H9 (cell line): Measurements from ENCODE around the gene FPGS. TPM values are rescaled to one million over a fixed set of nuclear protein-coding genes. Genes with fewer than 3 reads are reported as not detected.

Experiments used
- DNase-seq: peaks from one replicate; pipeline ENCODE4 v3.0.0-alpha.2; 2017
- H2AFZ ChIP-seq: one replicate; pipeline ENCODE4 v1.6.1; 2013; ENCODE audit warnings: mild to moderate bottlenecking, low read length, control low read depth, moderate library complexity
- H2AK5ac ChIP-seq: 2 replicates; pipeline ENCODE4 v1.6.1; 2013; ENCODE audit warnings: low read length, control low read depth, mixed read lengths; ENCODE audit not compliant: insufficient read length
- H2BK120ac ChIP-seq: one replicate; pipeline ENCODE4 v1.6.1; 2013; ENCODE audit warnings: low read depth, mild to moderate bottlenecking, low read length, control low read depth, inconsistent platforms; ENCODE audit not compliant: poor library complexity, severe bottlenecking
- H2BK12ac ChIP-seq: 2 replicates; pipeline ENCODE4 v1.6.1; 2013; ENCODE audit warnings: low read length, control low read depth, mixed read lengths, low read depth; ENCODE audit not compliant: insufficient read length
- H2BK15ac ChIP-seq: 2 replicates; pipeline ENCODE4 v1.6.1; 2013; ENCODE audit warnings: low read depth, low read length, control low read depth
- H2BK20ac ChIP-seq: one replicate; pipeline ENCODE4 v1.6.1; 2013; ENCODE audit warnings: low read depth, mild to moderate bottlenecking, low read length, control low read depth, inconsistent platforms; ENCODE audit not compliant: poor library complexity, severe bottlenecking
- H2BK5ac ChIP-seq: 2 replicates; pipeline ENCODE4 v1.6.1; 2013; ENCODE audit warnings: low read length, control low read depth, mixed read lengths; ENCODE audit not compliant: insufficient read length
- H3K14ac ChIP-seq: 2 replicates; pipeline ENCODE4 v1.6.1; 2013; ENCODE audit warnings: low read length, control low read depth; ENCODE audit not compliant: insufficient read depth
- H3K18ac ChIP-seq: 2 replicates; pipeline ENCODE4 v1.6.1; 2013; ENCODE audit warnings: low read depth, mild to moderate bottlenecking, mixed read lengths, low read length, control low read depth; ENCODE audit not compliant: insufficient read length
- H3K23ac ChIP-seq: 2 replicates; pipeline ENCODE4 v1.6.1; 2013; ENCODE audit warnings: low read length, control low read depth, mixed read lengths, low read depth; ENCODE audit not compliant: insufficient read length
- H3K23me2 ChIP-seq: 2 replicates; pipeline ENCODE4 v1.6.1; 2013; ENCODE audit warnings: low read depth, mild to moderate bottlenecking, mixed read lengths, low read length, control low read depth; ENCODE audit not compliant: insufficient read length, poor library complexity, severe bottlenecking
- H3K27ac ChIP-seq: 2 replicates; pipeline ENCODE4 v1.5.1; 2013; ENCODE audit warnings: low read length, control low read depth, mixed read lengths, low read depth; ENCODE audit not compliant: insufficient read length
- H3K27me3 ChIP-seq: 2 replicates; pipeline ENCODE4 v1.6.1; 2013; ENCODE audit warnings: low read length, control low read depth, inconsistent platforms; ENCODE audit not compliant: insufficient read depth
- H3K4ac ChIP-seq: 2 replicates; pipeline ENCODE4 v1.6.1; 2013; ENCODE audit warnings: low read depth, mild to moderate bottlenecking, control low read depth, inconsistent platforms, low read length, moderate library complexity
- H3K4me1 ChIP-seq: 2 replicates; pipeline ENCODE4 v1.6.1; 2013; ENCODE audit warnings: low read length, control low read depth, inconsistent platforms; ENCODE audit not compliant: insufficient read depth
- H3K4me2 ChIP-seq: 2 replicates; pipeline ENCODE4 v1.6.1; 2013; ENCODE audit warnings: low read length, control low read depth, mixed read lengths; ENCODE audit not compliant: insufficient read length, insufficient read depth
- H3K56ac ChIP-seq: 2 replicates; pipeline ENCODE4 v1.6.1; 2013; ENCODE audit warnings: low read depth, mild to moderate bottlenecking, mixed read lengths, low read length, control low read depth; ENCODE audit not compliant: insufficient read length
- H3K79me1 ChIP-seq: 2 replicates; pipeline ENCODE4 v1.6.1; 2013; ENCODE audit warnings: low read depth, mild to moderate bottlenecking, moderate library complexity, low read length, control low read depth, inconsistent platforms; ENCODE audit not compliant: insufficient read depth, poor library complexity, severe bottlenecking
- H3K79me2 ChIP-seq: 2 replicates; pipeline ENCODE4 v1.6.1; 2013; ENCODE audit warnings: low read length, control low read depth, inconsistent platforms; ENCODE audit not compliant: insufficient read depth
- H3K9ac ChIP-seq: 2 replicates; pipeline ENCODE4 v1.6.1; 2013; ENCODE audit warnings: low read length, control low read depth, mixed read lengths; ENCODE audit not compliant: insufficient read length; ENCODE audit errors: extremely low read depth
- H3K9me3 ChIP-seq: one replicate; pipeline ENCODE4 v1.6.1; 2013; ENCODE audit warnings: low read depth, low read length, inconsistent platforms; ENCODE audit not compliant: control insufficient read depth
- H3T11ph ChIP-seq: one replicate; pipeline ENCODE4 v1.6.1; 2013; ENCODE audit warnings: mild to moderate bottlenecking, low read length, control low read depth, inconsistent platforms
- H4K20me1 ChIP-seq: one replicate; pipeline ENCODE4 v1.6.1; 2013; ENCODE audit not compliant: control insufficient read depth, insufficient read length, insufficient read depth
- H4K5ac ChIP-seq: 2 replicates; pipeline ENCODE4 v1.6.1; 2013; ENCODE audit warnings: low read depth, mild to moderate bottlenecking, mixed read lengths, low read length, control low read depth; ENCODE audit not compliant: insufficient read length
- H4K8ac ChIP-seq: replicated peaks from 2 replicates; pipeline ENCODE4 v1.6.1; 2013; ENCODE audit warnings: low read length, control low read depth, mixed read lengths, low read depth; ENCODE audit not compliant: insufficient read length
- H4K91ac ChIP-seq: 2 replicates; pipeline ENCODE4 v1.6.1; 2013; ENCODE audit warnings: low read depth, mild to moderate bottlenecking, moderate library complexity, mixed read lengths, low read length, control low read depth; ENCODE audit not compliant: insufficient read length
- H3K27ac Mint-ChIP-seq, 3 experiments: 2 replicates in 2 of 3; 3 replicates in 1 of 3; pipeline ENCODE4 v1.8.0; 2020 to 2021; ENCODE audit warnings: mixed read lengths in 3 of 3, mild to moderate bottlenecking in 1 of 3, moderate library complexity in 1 of 3
- H3K27me3 Mint-ChIP-seq: 2 replicates; pipeline ENCODE4 v1.8.0; 2021; ENCODE audit warnings: low read depth, mild to moderate bottlenecking, moderate library complexity, mixed read lengths
- H3K36me3 Mint-ChIP-seq, 3 experiments: 2 replicates in 2 of 3; 3 replicates in 1 of 3; pipeline ENCODE4 v1.8.0; 2020 to 2021; ENCODE audit warnings: low read depth in 3 of 3, mixed read lengths in 3 of 3; ENCODE audit not compliant: insufficient read depth in 1 of 3
- H3K4me1 Mint-ChIP-seq, 2 experiments: 2 replicates each; pipeline ENCODE4 v1.8.0; 2020; ENCODE audit warnings: mixed read lengths in 2 of 2
- H3K4me3 Mint-ChIP-seq, 2 experiments: 2 replicates in 1 of 2; 3 replicates in 1 of 2; pipeline ENCODE4 v1.8.0; 2020 to 2021; ENCODE audit warnings: mild to moderate bottlenecking in 2 of 2, mixed read lengths in 2 of 2, moderate library complexity in 1 of 2
- H3K9me3 Mint-ChIP-seq, 2 experiments: 2 replicates in 1 of 2; 3 replicates in 1 of 2; pipeline ENCODE4 v1.8.0; 2020; ENCODE audit warnings: mild to moderate bottlenecking in 2 of 2, mixed read lengths in 2 of 2, moderate library complexity in 1 of 2
- WGBS: extraction: QIAGEN DNeasy Blood & Tissue Kit; methylation state at CpG from one replicate; pipeline ENCODE4 v1.1.7; 2013; ENCODE audit warnings: missing lambda C conversion rate, low lambda C conversion rate, mixed read lengths; ENCODE audit not compliant: insufficient read length; ENCODE audit errors: extremely low coverage; 5-methylcytosine and 5-hydroxymethylcytosine counted together
- long read RNA-seq: library from polyadenylated mRNA; unstranded; transcript quantifications from one replicate; pipeline ENCODE4 v2.0.0, GENCODE V29; 2020
- total RNA-seq: library from RNA; stranded (reverse); gene quantifications from 2 replicates; pipeline ENCODE4 v1.2.1, GENCODE V29; 2021
- TF ChIP-seq, protein P1 (sequence below): fragments of 200-600 bp; sonication (generic); conservative IDR thresholded peaks from 3 replicates; pipeline ENCODE4 v1.8.0; 2021; ENCODE audit warnings: antibody characterized with exemption, mild to moderate bottlenecking

FPGS gene, protein sequence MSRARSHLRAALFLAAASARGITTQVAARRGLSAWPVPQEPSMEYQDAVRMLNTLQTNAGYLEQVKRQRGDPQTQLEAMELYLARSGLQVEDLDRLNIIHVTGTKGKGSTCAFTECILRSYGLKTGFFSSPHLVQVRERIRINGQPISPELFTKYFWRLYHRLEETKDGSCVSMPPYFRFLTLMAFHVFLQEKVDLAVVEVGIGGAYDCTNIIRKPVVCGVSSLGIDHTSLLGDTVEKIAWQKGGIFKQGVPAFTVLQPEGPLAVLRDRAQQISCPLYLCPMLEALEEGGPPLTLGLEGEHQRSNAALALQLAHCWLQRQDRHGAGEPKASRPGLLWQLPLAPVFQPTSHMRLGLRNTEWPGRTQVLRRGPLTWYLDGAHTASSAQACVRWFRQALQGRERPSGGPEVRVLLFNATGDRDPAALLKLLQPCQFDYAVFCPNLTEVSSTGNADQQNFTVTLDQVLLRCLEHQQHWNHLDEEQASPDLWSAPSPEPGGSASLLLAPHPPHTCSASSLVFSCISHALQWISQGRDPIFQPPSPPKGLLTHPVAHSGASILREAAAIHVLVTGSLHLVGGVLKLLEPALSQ
- 68.4 TPM in 2 replicates for total RNA-seq
- long read RNA-seq, transcript FPGS-204 (14 exons, 2,230 nt) = minor isoform, 7 of 531 reads
- long read RNA-seq, transcript FPGS-203 (15 exons, 2,279 nt) = major isoform, 389 of 531 reads
- long read RNA-seq, transcript FPGS-201 (15 exons, 2,278 nt) = minor isoform, 36 of 531 reads
- long read RNA-seq, transcript FPGS-221 (14 exons, 2,160 nt) = minor isoform, 10 of 531 reads
- long read RNA-seq, partial matches to known transcripts = 10 of 531 reads
- long read RNA-seq, other reads (novel, unspliced or antisense) = 71 of 531 reads

DNA sequence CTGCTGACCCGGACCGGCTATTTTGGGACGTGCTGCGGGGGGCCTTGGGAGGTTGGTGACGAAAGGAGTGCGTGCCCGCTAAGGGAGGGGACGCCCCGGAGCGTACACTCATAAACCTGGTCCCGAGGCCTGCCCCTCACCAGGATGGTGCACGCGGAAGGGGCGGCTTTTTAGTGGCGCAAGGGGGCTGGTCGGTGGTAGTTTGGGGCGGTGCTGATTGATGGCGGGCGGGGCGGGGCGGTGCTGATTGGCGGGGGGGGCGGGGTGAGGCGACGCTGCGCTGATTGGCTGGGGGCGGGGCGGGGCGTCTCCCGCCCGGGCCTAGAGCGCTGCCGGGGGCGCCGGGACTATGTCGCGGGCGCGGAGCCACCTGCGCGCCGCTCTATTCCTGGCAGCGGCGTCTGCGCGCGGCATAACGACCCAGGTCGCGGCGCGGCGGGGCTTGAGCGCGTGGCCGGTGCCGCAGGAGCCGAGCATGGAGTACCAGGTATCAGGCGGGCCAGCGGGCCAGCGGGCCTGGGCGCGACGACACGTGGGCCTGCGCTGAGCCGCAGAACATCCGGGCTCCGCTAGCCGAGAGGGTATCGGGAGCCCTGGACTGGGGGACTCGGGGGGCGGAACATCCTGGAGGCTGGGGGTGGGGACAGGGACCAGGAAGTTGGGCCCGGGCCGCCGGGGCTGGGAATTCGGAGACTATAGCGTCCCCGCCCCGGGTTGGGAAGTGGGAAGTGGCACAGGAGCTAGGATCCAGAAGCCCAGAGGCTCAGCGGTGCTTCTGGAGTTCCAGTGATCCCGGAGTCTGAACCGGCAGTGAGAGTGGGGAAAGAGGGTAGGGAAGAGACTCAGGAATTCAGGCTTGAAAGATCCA lies at the start of gene FPGS:
Gene FPGS, plus strand, starts transcription at position 307 of the 868 bp plus-strand sequence. Its CDS starts 43 bp downstream, at position 350.
- peaks cover 5% of the 10 kb centered on the region; the same call in 1 of the 2 replicates for H3K79me2 ChIP-seq
- no peak within 1 kb of the TSS for H4K91ac ChIP-seq
- peak within 1 kb of the TSS; percentile 79 for H3K9ac ChIP-seq
- Mint-ChIP-seq H3K27me3 (0 out of 2 replicates have a peak, but pooled peaks cover under 1% of the 10 kb centered on the region), H3K4me3 (peak within 1 kb of the TSS; percentile 95 to 97), H3K9me3 (no peaks in the 10 kb centered on the region), H3K36me3 (peaks cover 13 to 19% (median 19%) of the 10 kb centered on the region in 3 experiments), H3K27ac (peak within 1 kb of the TSS; percentile 92 to 97 (median 95)), H3K4me1 (peaks cover 8 to 15% of the 10 kb centered on the region in 2 experiments)
- no peak within 1 kb of the TSS for H2BK120ac ChIP-seq
- TF ChIP-seq, protein P1, sequence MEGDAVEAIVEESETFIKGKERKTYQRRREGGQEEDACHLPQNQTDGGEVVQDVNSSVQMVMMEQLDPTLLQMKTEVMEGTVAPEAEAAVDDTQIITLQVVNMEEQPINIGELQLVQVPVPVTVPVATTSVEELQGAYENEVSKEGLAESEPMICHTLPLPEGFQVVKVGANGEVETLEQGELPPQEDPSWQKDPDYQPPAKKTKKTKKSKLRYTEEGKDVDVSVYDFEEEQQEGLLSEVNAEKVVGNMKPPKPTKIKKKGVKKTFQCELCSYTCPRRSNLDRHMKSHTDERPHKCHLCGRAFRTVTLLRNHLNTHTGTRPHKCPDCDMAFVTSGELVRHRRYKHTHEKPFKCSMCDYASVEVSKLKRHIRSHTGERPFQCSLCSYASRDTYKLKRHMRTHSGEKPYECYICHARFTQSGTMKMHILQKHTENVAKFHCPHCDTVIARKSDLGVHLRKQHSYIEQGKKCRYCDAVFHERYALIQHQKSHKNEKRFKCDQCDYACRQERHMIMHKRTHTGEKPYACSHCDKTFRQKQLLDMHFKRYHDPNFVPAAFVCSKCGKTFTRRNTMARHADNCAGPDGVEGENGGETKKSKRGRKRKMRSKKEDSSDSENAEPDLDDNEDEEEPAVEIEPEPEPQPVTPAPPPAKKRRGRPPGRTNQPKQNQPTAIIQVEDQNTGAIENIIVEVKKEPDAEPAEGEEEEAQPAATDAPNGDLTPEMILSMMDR = no peak
- peak within 1 kb of the TSS; percentile 85 for H3K18ac ChIP-seq
- H4K8ac ChIP-seq = no peak within 1 kb of the TSS
- peak within 1 kb of the TSS; percentile 97 for H3K4me2 ChIP-seq
- peaks cover 6% of the 10 kb centered on the region for H3K23me2 ChIP-seq
- peaks cover 3% of the 10 kb centered on the region; the same call in 1 of the 2 replicates for H3K4me1 ChIP-seq
- H3K27ac ChIP-seq = no peak within 1 kb of the TSS
- no peak within 1 kb of the TSS for H4K5ac ChIP-seq
- no peaks in the 10 kb centered on the region for H4K20me1 ChIP-seq
- H3K56ac ChIP-seq = no peak within 1 kb of the TSS
- no peak within 1 kb of the TSS for H2BK5ac ChIP-seq
- peaks cover 3% of the 10 kb centered on the region for H3K79me1 ChIP-seq
- H2BK12ac ChIP-seq = no peak within 1 kb of the TSS
- no CpG with 5 or more reads among the region's 83 CpGs for WGBS
- H3K9me3 ChIP-seq = no peaks in the 10 kb centered on the region
- no peak within 1 kb of the TSS for H3K4ac ChIP-seq
- H2BK15ac ChIP-seq = no peak within 1 kb of the TSS
- DNase-seq = peak; percentile 92
- H2AK5ac ChIP-seq = no peak within 1 kb of the TSS
- H2BK20ac ChIP-seq = no peak within 1 kb of the TSS
- no peak within 1 kb of the TSS for H2AFZ ChIP-seq
- no peak within 1 kb of the TSS for H3K23ac ChIP-seq
- peak within 1 kb of the TSS; percentile 97 for H3K14ac ChIP-seq
- no peak within 1 kb of the TSS for H3T11ph ChIP-seq
- no peaks in the 10 kb centered on the region for H3K27me3 ChIP-seq
